Measurements from ENCODE around the gene MARCO. TPM values are rescaled to one million over a fixed set of nuclear protein-coding genes. Genes with fewer than 3 reads are reported as not detected.
"Not testable (repeated sequence)": the region's sequence is repeated elsewhere in the genome, so short reads cannot be mapped to it uniquely, and the experiment has no call there.

The MARCO gene
- polyA plus RNA-seq, 6 donors from 2014 or later = 0.29 TPM; not detected in 5

GRCh38 chr2:118987886-118988285 lies 45.9 kb downstream of the MARCO start:
- no peak for ATAC-seq (ENCODE audit: low read depth in 2 of 2)
- H3K9me3 Mint-ChIP-seq = peaks cover 0 to 1% (median 0%) of the 10 kb centered on the region in 7 donors
- no peak for DNase-seq
- no peaks in the 10 kb centered on the region for H3K4me1 Mint-ChIP-seq
- peaks cover 6 to 15% (median 8%) of the 10 kb centered on the region in 3 donors for H3K27me3 Mint-ChIP-seq
- no peaks in the 10 kb centered on the region for H3K36me3 Mint-ChIP-seq
- H3K4me3 Mint-ChIP-seq = no peak overlapping the region
- H3K27ac Mint-ChIP-seq = no peak overlapping the region

- Mint-ChIP-seq H3K9me3 (peaks cover 0 to 1% (median 0%) of the 10 kb centered on the region in 7 donors), H3K36me3 (no peaks in the 10 kb centered on the region), H3K27ac (no peak overlapping the region), H3K4me3 (no peak overlapping the region), H3K4me1 (no peaks in the 10 kb centered on the region), H3K27me3 (peaks cover 6 to 15% (median 8%) of the 10 kb centered on the region in 3 donors)
- no peak for ATAC-seq (ENCODE audit: low read depth in 2 of 2)
- no peak for DNase-seq
These were observed 46.7 kb downstream of the MARCO start for GRCh38 chr2:118988706-118989105.

- peak overlapping the region in 1 of 6 donors; percentile 69 for H3K27ac Mint-ChIP-seq
- H3K27me3 Mint-ChIP-seq = peaks cover 6 to 15% (median 8%) of the 10 kb centered on the region in 3 donors
- peaks cover 0 to 1% (median 0%) of the 10 kb centered on the region in 7 donors for H3K9me3 Mint-ChIP-seq
- H3K36me3 Mint-ChIP-seq = no peaks in the 10 kb centered on the region
- H3K4me3 Mint-ChIP-seq = no peak overlapping the region
- ATAC-seq (ENCODE audit: low read depth in 2 of 2) (no peak), DNase-seq (no peak)
- H3K4me1 Mint-ChIP-seq = no peaks in the 10 kb centered on the region
These were observed 47.5 kb downstream of the MARCO start for GRCh38 chr2:118989481-118989880.

- ATAC-seq (ENCODE audit: low read depth in 2 of 2) (no peak), DNase-seq (no peak)
- H3K4me1 Mint-ChIP-seq = no peaks in the 10 kb centered on the region
- H3K9me3 Mint-ChIP-seq = peaks cover 0 to 1% (median 0%) of the 10 kb centered on the region in 7 donors
- H3K27me3 Mint-ChIP-seq = peaks cover 6 to 9% (median 7%) of the 10 kb centered on the region in 3 donors
- peak overlapping the region in 1 of 6 donors; percentile 21 for H3K27ac Mint-ChIP-seq
- H3K4me3 Mint-ChIP-seq = no peak overlapping the region
- no peaks in the 10 kb centered on the region for H3K36me3 Mint-ChIP-seq
These were observed 49.0 kb downstream of the MARCO start for GRCh38 chr2:118990757-118991545.

- ATAC-seq (ENCODE audit: low read depth in 2 of 2) = no peak
- Mint-ChIP-seq H3K27ac (no peak overlapping the region), H3K27me3 (peaks cover 0 to 6% (median 1%) of the 10 kb centered on the region in 3 donors), H3K4me1 (no peaks in the 10 kb centered on the region), H3K4me3 (no peak overlapping the region), H3K36me3 (no peaks in the 10 kb centered on the region), H3K9me3 (peaks cover 0 to 2% (median under 1%) of the 10 kb centered on the region in 7 donors)
- no peak for DNase-seq
These were observed 49.6 kb downstream of the MARCO start for GRCh38 chr2:118991554-118991953.

GRCh38 chr2:118992740-118993391 lies 50.9 kb downstream of the MARCO start:
- H3K27ac Mint-ChIP-seq = no peak overlapping the region
- H3K36me3 Mint-ChIP-seq = no peaks in the 10 kb centered on the region
- H3K4me1 Mint-ChIP-seq = no peaks in the 10 kb centered on the region
- no peaks in the 10 kb centered on the region for H3K27me3 Mint-ChIP-seq
- DNase-seq (no peak), ATAC-seq (ENCODE audit: low read depth in 2 of 2) (no peak)
- H3K4me3 Mint-ChIP-seq = no peak overlapping the region
- peaks cover 0 to 6% (median 1%) of the 10 kb centered on the region in 7 donors for H3K9me3 Mint-ChIP-seq

- H3K4me3 Mint-ChIP-seq = no peak overlapping the region
These were observed 51.4 kb downstream of the MARCO start for GRCh38 chr2:118993392-118993752.

GRCh38 chr2:118994172-118994700 lies 52.2 kb downstream of the MARCO start:
- H3K9me3 Mint-ChIP-seq = peaks cover 0 to 10% (median 0%) of the 10 kb centered on the region in 7 donors
- H3K4me3 Mint-ChIP-seq = no peak overlapping the region
- no peaks in the 10 kb centered on the region for H3K4me1 Mint-ChIP-seq
- no peaks in the 10 kb centered on the region for H3K27me3 Mint-ChIP-seq
- H3K27ac Mint-ChIP-seq = no peak overlapping the region
- no peak for DNase-seq
- no peak for ATAC-seq (ENCODE audit: low read depth in 2 of 2)
- H3K36me3 Mint-ChIP-seq = no peaks in the 10 kb centered on the region

More at GRCh38 chr2:118993392-118993752, 51.4 kb downstream of the MARCO start:
- Mint-ChIP-seq H3K27ac (no peak overlapping the region), H3K9me3 (peaks cover 0 to 10% (median 0%) of the 10 kb centered on the region in 7 donors), H3K4me1 (no peaks in the 10 kb centered on the region), H3K36me3 (no peaks in the 10 kb centered on the region), H3K27me3 (no peaks in the 10 kb centered on the region)
- ATAC-seq (ENCODE audit: low read depth in 2 of 2) (no peak), DNase-seq (no peak)

GRCh38 chr2:118994778-118995177 lies 52.8 kb downstream of the MARCO start:
- H3K9me3 Mint-ChIP-seq = peaks cover 0 to 10% (median 0%) of the 10 kb centered on the region in 7 donors
- H3K27me3 Mint-ChIP-seq = no peaks in the 10 kb centered on the region
- H3K4me3 Mint-ChIP-seq = no peak overlapping the region
- ATAC-seq (ENCODE audit: low read depth in 2 of 2) (no peak), DNase-seq (no peak)
- H3K27ac Mint-ChIP-seq = no peak overlapping the region
- no peaks in the 10 kb centered on the region for H3K4me1 Mint-ChIP-seq
- no peaks in the 10 kb centered on the region for H3K36me3 Mint-ChIP-seq

GRCh38 chr2:119003856-119004255 lies 61.9 kb downstream of the MARCO start:
- not testable (repeated sequence) for ATAC-seq (ENCODE audit: low read depth in 2 of 2); H3K4me3 Mint-ChIP-seq; H3K27ac Mint-ChIP-seq; H3K27me3 Mint-ChIP-seq; DNase-seq; H3K4me1 Mint-ChIP-seq; H3K36me3 Mint-ChIP-seq
- peaks cover 0 to 19% (median 6%) of the 10 kb centered on the region in 7 donors for H3K9me3 Mint-ChIP-seq

- H3K27me3 Mint-ChIP-seq = peaks cover 5 to 15% (median 10%) of the 10 kb centered on the region in 3 donors
- peaks cover 0 to 19% (median 6%) of the 10 kb centered on the region in 7 donors for H3K9me3 Mint-ChIP-seq
- no peak for ATAC-seq (ENCODE audit: low read depth in 2 of 2)
- H3K4me1 Mint-ChIP-seq = no peaks in the 10 kb centered on the region
- DNase-seq = no peak
- H3K27ac Mint-ChIP-seq = no peak overlapping the region
- H3K4me3 Mint-ChIP-seq = no peak overlapping the region
- no peaks in the 10 kb centered on the region for H3K36me3 Mint-ChIP-seq
These were observed 62.6 kb downstream of the MARCO start for GRCh38 chr2:119004602-119005001.

- DNase-seq (no peak), ATAC-seq (ENCODE audit: low read depth in 2 of 2) (no peak)
- Mint-ChIP-seq H3K4me3 (no peak overlapping the region), H3K9me3 (peaks cover 0 to 19% (median 6%) of the 10 kb centered on the region in 7 donors), H3K27ac (no peak overlapping the region), H3K36me3 (no peaks in the 10 kb centered on the region), H3K4me1 (no peaks in the 10 kb centered on the region), H3K27me3 (peaks cover 9 to 19% (median 14%) of the 10 kb centered on the region in 3 donors)
These were observed 63.1 kb downstream of the MARCO start for GRCh38 chr2:119005051-119005450.

GRCh38 chr2:119005555-119005954 lies 63.6 kb downstream of the MARCO start:
- Mint-ChIP-seq H3K4me1 (no peaks in the 10 kb centered on the region), H3K27me3 (peaks cover 11 to 23% (median 19%) of the 10 kb centered on the region in 3 donors), H3K36me3 (no peaks in the 10 kb centered on the region), H3K4me3 (no peak overlapping the region), H3K27ac (no peak overlapping the region), H3K9me3 (peaks cover 0 to 19% (median 6%) of the 10 kb centered on the region in 7 donors)
- no peak for DNase-seq
- ATAC-seq (ENCODE audit: low read depth in 2 of 2) = no peak
